Keratinocyte (primary cell): ENCODE measurements around the gene RELL1.

ENCODE experiments used
- CTCF ChIP-seq, 3 experiments: IDR thresholded peaks in 1 of 3; conservative IDR thresholded peaks in 1 of 3; optimal IDR thresholded peaks in 1 of 3; 2 replicates in 2 of 3; 3 replicates in 1 of 3; pipeline versions ENCODE3 to v1.5.1; 2011; ENCODE audit warnings: low read length in 3 of 3, mild to moderate bottlenecking in 3 of 3, moderate library complexity in 2 of 3, control low read depth in 1 of 3, inconsistent platforms in 1 of 3; ENCODE audit not compliant: insufficient read depth in 2 of 3; ENCODE audit errors: extremely low read depth in 1 of 3
- EZH2 ChIP-seq: IDR thresholded peaks from one replicate; pipeline ENCODE4 v1.6.1; 2012; ENCODE audit warnings: inconsistent platforms, mild to moderate bottlenecking, low read length, moderate library complexity

- TF ChIP-seq CTCF (optimal IDR thresholded peaks at IDR 0.05 in 1 of 3, IDR thresholded peaks at IDR 0.05 in 1 of 3, conservative IDR thresholded peaks at IDR 0.05 in 1 of 3; ENCODE audit: extremely low read depth in 1 of 3, insufficient read depth in 2 of 3, low read length in 3 of 3) (no peak), EZH2 (no peak)
Observed at GRCh38 chr4:37710491-37710890, 24.3 kb upstream of the RELL1 start.
